ENCODE data around the gene ARHGEF12. TPM values are rescaled to one million over a fixed set of nuclear protein-coding genes. Genes with fewer than 3 reads are reported as not detected.

The ARHGEF12 gene
- total and polyA plus RNA-seq, 2 donors (not counting 1 experiment from before 2014, with no cell fraction given) = 2.0 to 21.6 TPM

- Histone ChIP-seq H3K4me3 (ENCODE audit: control extremely low read depth in 1 of 5, extremely low read depth in 1 of 5, insufficient read depth in 1 of 5, low read depth in 2 of 5, low read length in 4 of 5) (no peak overlapping the region), H3K9ac (ENCODE audit: low read length) (no peak overlapping the region), H3K27me3 (replicated peaks in 1 of 4; ENCODE audit: control extremely low read depth in 1 of 4, control insufficient read depth in 3 of 4, insufficient read depth in 4 of 4, low read length in 3 of 4) (peaks cover 0 to 6% (median 1%) of the 10 kb centered on the region in 4 experiments), H3K9me3 (ENCODE audit: control extremely low read depth in 1 of 3, control insufficient read depth in 2 of 3, insufficient read depth in 1 of 3, low read length in 2 of 3) (peaks cover 0 to 5% (median 1%) of the 10 kb centered on the region in 3 donors), H3K4me1 (ENCODE audit: control insufficient read depth in 2 of 2, insufficient read depth in 2 of 2, low read length in 2 of 2) (no peaks in the 10 kb centered on the region), H2AFZ (ENCODE audit: insufficient read depth, low read depth, low read length, poor library complexity, severe bottlenecking) (no peak overlapping the region), H3K27ac (ENCODE audit: low read length in 2 of 2) (no peak overlapping the region), H3K79me2 (ENCODE audit: control insufficient read depth, insufficient read depth, low read length) (peaks cover 14% of the 10 kb centered on the region), H3K36me3 (replicated peaks in 1 of 2; ENCODE audit: control extremely low read depth in 1 of 2, control insufficient read depth in 1 of 2, extremely low read depth in 1 of 2, insufficient read depth in 2 of 2, low read length in 1 of 2) (no peaks in the 10 kb centered on the region), H4K20me1 (ENCODE audit: control insufficient read depth, insufficient read depth, low read length, poor library complexity, severe bottlenecking) (no peaks in the 10 kb centered on the region), H3K4me2 (replicated peaks; ENCODE audit: low read depth, low read length, poor library complexity, severe bottlenecking) (no peak overlapping the region)
- POLR2A ChIA-PET = no interaction called here
- H3K27me3 Mint-ChIP-seq = no peaks in the 10 kb centered on the region
- H3K4me3 Mint-ChIP-seq = no peak overlapping the region
- intact Hi-C loops (cut with micrococcal nuclease) = no loop called here
- peaks cover 4% of the 10 kb centered on the region for H3K9me3 Mint-ChIP-seq (ENCODE audit: insufficient read depth)
- no peak for ATAC-seq (ENCODE audit: low read depth)
- no peak overlapping the region for H3K27ac Mint-ChIP-seq
- DNase-seq = no peak
- no peak for TF ChIP-seq CTCF (IDR thresholded peaks at IDR 0.05)
- no peak for TF ChIP-seq EZH2 (IDR thresholded peaks at IDR 0.05; ENCODE audit: borderline replicate concordance, insufficient read depth, low read depth, low read length, poor library complexity, severe bottlenecking)
- CTCF ChIA-PET = no interaction called here
- H3K4me1 Mint-ChIP-seq = peaks cover 3% of the 10 kb centered on the region
Measured at GRCh38 chr11:120388261-120388660, 52.0 kb downstream of the ARHGEF12 start.

GRCh38 chr11:120389693-120390584 lies 53.7 kb downstream of the ARHGEF12 start:
- Histone ChIP-seq H3K4me2 (replicated peaks; ENCODE audit: low read depth, low read length, poor library complexity, severe bottlenecking) (no peak overlapping the region), H3K27ac (ENCODE audit: low read length in 2 of 2) (no peak overlapping the region), H3K4me3 (ENCODE audit: control extremely low read depth in 1 of 5, extremely low read depth in 1 of 5, insufficient read depth in 1 of 5, low read depth in 2 of 5, low read length in 4 of 5) (no peak overlapping the region), H2AFZ (ENCODE audit: insufficient read depth, low read depth, low read length, poor library complexity, severe bottlenecking) (no peak overlapping the region), H3K27me3 (replicated peaks in 1 of 4; ENCODE audit: control extremely low read depth in 1 of 4, control insufficient read depth in 3 of 4, insufficient read depth in 4 of 4, low read length in 3 of 4) (peaks cover 0 to 3% (median 1%) of the 10 kb centered on the region in 4 experiments), H3K79me2 (ENCODE audit: control insufficient read depth, insufficient read depth, low read length) (peaks cover 8% of the 10 kb centered on the region), H3K4me1 (ENCODE audit: control insufficient read depth in 2 of 2, insufficient read depth in 2 of 2, low read length in 2 of 2) (no peaks in the 10 kb centered on the region), H3K9me3 (ENCODE audit: control extremely low read depth in 1 of 3, control insufficient read depth in 2 of 3, insufficient read depth in 1 of 3, low read length in 2 of 3) (peaks cover 0 to 5% (median 1%) of the 10 kb centered on the region in 3 donors), H4K20me1 (ENCODE audit: control insufficient read depth, insufficient read depth, low read length, poor library complexity, severe bottlenecking) (no peaks in the 10 kb centered on the region), H3K9ac (ENCODE audit: low read length) (no peak overlapping the region), H3K36me3 (replicated peaks in 1 of 2; ENCODE audit: control extremely low read depth in 1 of 2, control insufficient read depth in 1 of 2, extremely low read depth in 1 of 2, insufficient read depth in 2 of 2, low read length in 1 of 2) (no peaks in the 10 kb centered on the region)
- ATAC-seq (ENCODE audit: low read depth) (no peak), DNase-seq (no peak)
- ChIA-PET POLR2A (no interaction called here), CTCF (no interaction called here)
- TF ChIP-seq EZH2 (IDR thresholded peaks at IDR 0.05; ENCODE audit: borderline replicate concordance, insufficient read depth, low read depth, low read length, poor library complexity, severe bottlenecking) = no peak
- no peak for TF ChIP-seq CTCF (IDR thresholded peaks at IDR 0.05)
- H3K9me3 Mint-ChIP-seq (ENCODE audit: insufficient read depth) = peaks cover 4% of the 10 kb centered on the region
- H3K27me3 Mint-ChIP-seq = no peaks in the 10 kb centered on the region
- H3K4me3 Mint-ChIP-seq = no peak overlapping the region
- peaks cover 3% of the 10 kb centered on the region for H3K4me1 Mint-ChIP-seq
- H3K27ac Mint-ChIP-seq = no peak overlapping the region
- intact Hi-C loops (cut with micrococcal nuclease) = no loop called here
- WGBS (ENCODE audit: insufficient coverage) = no CpG with 5 or more reads among the region's 5 CpGs
